HepG2 (cell line): ENCODE measurements around the gene MCRS1. TPM values are rescaled to one million over a fixed set of nuclear protein-coding genes. Genes with fewer than 3 reads are reported as not detected.
A peak's percentile ranks its signal among the peaks of the same experiment; 100 is the strongest.

Experiments
- AGO2 ChIP-seq: fragments of 200-400 bp; formaldehyde crosslinking; optimal IDR thresholded peaks from 2 replicates; pipeline ENCODE3; 2017; ENCODE audit warnings: mild to moderate bottlenecking, low read depth, low read length, moderate library complexity
- ATF7-NPFF ChIP-seq: sonication (generic); formaldehyde crosslinking; IDR thresholded peaks from 2 replicates; pipeline ENCODE4 v1.8.1; 2023; ENCODE audit warnings: mild to moderate bottlenecking, low read depth, missing genetic modification reagents, moderate library complexity
- HIVEP1 ChIP-seq: sonication (generic); formaldehyde crosslinking; IDR thresholded peaks from 2 replicates; pipeline ENCODE4 v1.4.0; 2020; ENCODE audit warnings: mild to moderate bottlenecking, missing genetic modification reagents
- HOXA3 ChIP-seq: sonication (generic); formaldehyde crosslinking; IDR thresholded peaks from 2 replicates; pipeline ENCODE4 v1.5.0; 2020; ENCODE audit warnings: missing genetic modification reagents
- HOXA7 ChIP-seq: sonication (generic); formaldehyde crosslinking; IDR thresholded peaks from 2 replicates; pipeline ENCODE4 v1.8.1; 2022; ENCODE audit warnings: mild to moderate bottlenecking, missing genetic modification reagents, moderate library complexity
- KDM2A ChIP-seq: sonication (generic); formaldehyde crosslinking; IDR thresholded peaks from 2 replicates; pipeline ENCODE4 v1.4.0; 2020; ENCODE audit warnings: low read depth, missing genetic modification reagents, borderline replicate concordance
- KDM5B ChIP-seq: sonication (generic); formaldehyde crosslinking; IDR thresholded peaks from 2 replicates; pipeline ENCODE4 v1.4.0; 2020; ENCODE audit warnings: missing genetic modification reagents, mild to moderate bottlenecking, borderline replicate concordance
- KMT2A ChIP-seq: sonication (generic); formaldehyde crosslinking; IDR thresholded peaks from 2 replicates; pipeline ENCODE4 v1.4.0; 2020; ENCODE audit warnings: missing genetic modification reagents
- POLR2AphosphoS5 ChIP-seq: IDR thresholded peaks from 2 replicates; pipeline ENCODE4 v1.6.1; 2012; ENCODE audit warnings: low read depth, low read length
- SMAD3 ChIP-seq: sonication (generic); formaldehyde crosslinking; IDR thresholded peaks from 2 replicates; pipeline ENCODE4 v1.4.0; 2020; ENCODE audit warnings: missing genetic modification reagents
- SP5 ChIP-seq: IDR thresholded peaks from 2 replicates; pipeline ENCODE4 v1.6.1; 2016; ENCODE audit warnings: low read depth, borderline replicate concordance
- STAT5B ChIP-seq: sonication (generic); formaldehyde crosslinking; IDR thresholded peaks from 2 replicates; pipeline ENCODE4 v1.4.0; 2020; ENCODE audit warnings: missing genetic modification reagents
- ZBTB2 ChIP-seq: sonication (generic); formaldehyde crosslinking; IDR thresholded peaks from 2 replicates; pipeline ENCODE4 v1.8.0; 2022; ENCODE audit warnings: low read depth, missing genetic modification reagents
- ZNF138 ChIP-seq: sonication (generic); formaldehyde crosslinking; IDR thresholded peaks from 2 replicates; pipeline ENCODE4 v1.5.0; 2020; ENCODE audit warnings: mild to moderate bottlenecking, low read depth, missing genetic modification reagents
- ZNF30 ChIP-seq: sonication (generic); formaldehyde crosslinking; IDR thresholded peaks from 2 replicates; pipeline ENCODE4 v1.5.0; 2020; ENCODE audit warnings: mild to moderate bottlenecking, missing genetic modification reagents
- ZNF598 ChIP-seq: sonication (generic); formaldehyde crosslinking; IDR thresholded peaks from 2 replicates; pipeline ENCODE4 v1.5.1; 2020; ENCODE audit warnings: mild to moderate bottlenecking, missing genetic modification reagents, borderline replicate concordance
- ZNF691 ChIP-seq: sonication (generic); formaldehyde crosslinking; IDR thresholded peaks from 2 replicates; pipeline ENCODE4 v1.4.0; 2020; ENCODE audit warnings: missing genetic modification reagents, low read depth, mild to moderate bottlenecking, borderline replicate concordance
- ZNF784 ChIP-seq: sonication (generic); formaldehyde crosslinking; IDR thresholded peaks from 2 replicates; pipeline ENCODE4 v1.5.1; 2020; ENCODE audit warnings: missing genetic modification reagents, mild to moderate bottlenecking, borderline replicate concordance
- polyA plus RNA-seq, 8 experiments: library from polyadenylated mRNA; depleted of rRNA in 3 of 8; stranded (reverse) in 7 of 8; unstranded in 1 of 8; fragments of >200 nt; fragmentation: Illumina TruSeq in 4 of 8; extraction: Trizol in 4 of 8; gene quantifications; 2 replicates each; pipeline versions ENCODE4 v1.2.1 to v1.2.3, GENCODE V29; 2011 to 2016; ENCODE audit warnings: low read depth in 4 of 8, missing spikeins in 1 of 8, mixed read lengths in 1 of 8; ENCODE audit not compliant: insufficient read depth in 1 of 8
- total RNA-seq, 5 experiments: library from RNA; depleted of rRNA; stranded (reverse); fragments of >200 nt; fragmentation: Illumina TruSeq; extraction: Trizol; gene quantifications; 2 replicates each; pipeline ENCODE4 v1.2.3, GENCODE V29; 2016; ENCODE audit warnings: low read depth in 1 of 5
- TF ChIP-seq, protein P1 (sequence below): IDR thresholded peaks from 2 replicates; pipeline ENCODE4 v1.6.1; 2012; ENCODE audit warnings: low read length, improper control_type of control experiment
- TF ChIP-seq, protein P2 (sequence below): sonication (generic); formaldehyde crosslinking; IDR thresholded peaks from 2 replicates; pipeline ENCODE4 v1.5.0; 2020; ENCODE audit warnings: mild to moderate bottlenecking, missing genetic modification reagents

MCRS1 gene
- total and polyA plus RNA-seq, 2 of the 13 experiments (the other 11 are each of a cell fraction or from before 2014, with no cell fraction given), result 51.0 to 66.3 TPM

DNA sequence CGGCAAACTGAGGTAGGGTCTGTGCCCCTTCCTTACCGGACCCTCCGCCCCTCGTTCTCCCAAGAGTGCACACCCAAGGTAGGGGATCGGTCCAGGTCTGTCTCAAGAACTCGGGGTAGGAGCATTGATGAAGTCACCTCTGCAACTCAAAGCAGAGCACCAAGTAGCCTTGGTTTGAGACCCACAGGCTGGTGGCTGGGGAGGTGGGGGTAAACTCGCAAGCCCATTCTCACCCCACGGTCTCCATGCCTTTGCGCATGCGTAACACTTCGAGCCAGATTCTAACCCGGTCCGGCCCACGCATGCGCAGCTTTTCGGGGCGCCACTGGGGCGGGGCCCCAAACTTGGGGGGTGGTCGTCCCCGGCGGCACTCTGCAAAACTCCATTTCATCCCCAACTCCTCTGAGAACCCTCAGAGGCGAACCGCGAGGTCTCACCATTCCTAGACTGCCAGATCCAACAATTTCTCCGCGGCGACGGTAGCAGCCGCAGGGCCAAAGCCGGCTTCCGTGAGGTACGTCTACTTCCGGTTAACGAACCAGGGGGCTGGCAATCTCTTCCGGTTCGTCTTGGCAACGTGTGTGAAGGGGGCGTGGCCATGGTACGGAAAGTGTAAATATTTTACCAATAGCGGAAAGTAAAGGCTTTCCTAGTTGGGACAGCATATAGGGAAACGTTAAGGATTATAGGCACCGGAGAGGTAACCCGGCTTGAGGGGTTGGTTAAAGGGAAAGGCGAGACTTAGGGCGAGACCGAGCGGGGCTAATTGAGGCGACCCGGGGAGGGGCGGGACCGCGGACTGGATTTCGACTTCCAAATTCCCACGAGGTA lies at the start of gene MCRS1 (continued):
- TF ChIP-seq ZBTB2 (CRISPR knock-in tag) (peak; percentile 74; the same call in 1 of the 2 replicates), STAT5B (no peak), KMT2A (peak; percentile 84), AGO2 (no peak), HOXA7 (no peak), HOXA3 (CRISPR knock-in tag) (peak; percentile 57; the same call in 1 of the 2 replicates), SMAD3 (peak; percentile 55; the same call in 1 of the 2 replicates), KDM5B (CRISPR knock-in tag) (peak; percentile 70; the same call in 1 of the 2 replicates), SP5 (CRISPR knock-in tag) (peak; percentile 78; the same call in 1 of the 2 replicates), ZNF30 (no peak), ZNF691 (CRISPR knock-in tag) (no peak), HIVEP1 (CRISPR knock-in tag) (peak; percentile 53; the same call in 1 of the 2 replicates), POLR2AphosphoS5 (peak; percentile 93), ATF7-NPFF (CRISPR knock-in tag) (0 out of 2 replicates have a peak, but pooled peaks have one; percentile 1), ZNF598 (no peak; the same call in none of the 2 replicates), ZNF138 (CRISPR knock-in tag) (peak; percentile 24; the same call in 1 of the 2 replicates), ZNF784 (0 out of 2 replicates have a peak, but pooled peaks have one; percentile 39), KDM2A (CRISPR knock-in tag) (peak; percentile 79)
- TF ChIP-seq, protein P1, sequence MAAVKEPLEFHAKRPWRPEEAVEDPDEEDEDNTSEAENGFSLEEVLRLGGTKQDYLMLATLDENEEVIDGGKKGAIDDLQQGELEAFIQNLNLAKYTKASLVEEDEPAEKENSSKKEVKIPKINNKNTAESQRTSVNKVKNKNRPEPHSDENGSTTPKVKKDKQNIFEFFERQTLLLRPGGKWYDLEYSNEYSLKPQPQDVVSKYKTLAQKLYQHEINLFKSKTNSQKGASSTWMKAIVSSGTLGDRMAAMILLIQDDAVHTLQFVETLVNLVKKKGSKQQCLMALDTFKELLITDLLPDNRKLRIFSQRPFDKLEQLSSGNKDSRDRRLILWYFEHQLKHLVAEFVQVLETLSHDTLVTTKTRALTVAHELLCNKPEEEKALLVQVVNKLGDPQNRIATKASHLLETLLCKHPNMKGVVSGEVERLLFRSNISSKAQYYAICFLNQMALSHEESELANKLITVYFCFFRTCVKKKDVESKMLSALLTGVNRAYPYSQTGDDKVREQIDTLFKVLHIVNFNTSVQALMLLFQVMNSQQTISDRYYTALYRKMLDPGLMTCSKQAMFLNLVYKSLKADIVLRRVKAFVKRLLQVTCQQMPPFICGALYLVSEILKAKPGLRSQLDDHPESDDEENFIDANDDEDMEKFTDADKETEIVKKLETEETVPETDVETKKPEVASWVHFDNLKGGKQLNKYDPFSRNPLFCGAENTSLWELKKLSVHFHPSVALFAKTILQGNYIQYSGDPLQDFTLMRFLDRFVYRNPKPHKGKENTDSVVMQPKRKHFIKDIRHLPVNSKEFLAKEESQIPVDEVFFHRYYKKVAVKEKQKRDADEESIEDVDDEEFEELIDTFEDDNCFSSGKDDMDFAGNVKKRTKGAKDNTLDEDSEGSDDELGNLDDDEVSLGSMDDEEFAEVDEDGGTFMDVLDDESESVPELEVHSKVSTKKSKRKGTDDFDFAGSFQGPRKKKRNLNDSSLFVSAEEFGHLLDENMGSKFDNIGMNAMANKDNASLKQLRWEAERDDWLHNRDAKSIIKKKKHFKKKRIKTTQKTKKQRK, result no peak
- TF ChIP-seq, protein P2, sequence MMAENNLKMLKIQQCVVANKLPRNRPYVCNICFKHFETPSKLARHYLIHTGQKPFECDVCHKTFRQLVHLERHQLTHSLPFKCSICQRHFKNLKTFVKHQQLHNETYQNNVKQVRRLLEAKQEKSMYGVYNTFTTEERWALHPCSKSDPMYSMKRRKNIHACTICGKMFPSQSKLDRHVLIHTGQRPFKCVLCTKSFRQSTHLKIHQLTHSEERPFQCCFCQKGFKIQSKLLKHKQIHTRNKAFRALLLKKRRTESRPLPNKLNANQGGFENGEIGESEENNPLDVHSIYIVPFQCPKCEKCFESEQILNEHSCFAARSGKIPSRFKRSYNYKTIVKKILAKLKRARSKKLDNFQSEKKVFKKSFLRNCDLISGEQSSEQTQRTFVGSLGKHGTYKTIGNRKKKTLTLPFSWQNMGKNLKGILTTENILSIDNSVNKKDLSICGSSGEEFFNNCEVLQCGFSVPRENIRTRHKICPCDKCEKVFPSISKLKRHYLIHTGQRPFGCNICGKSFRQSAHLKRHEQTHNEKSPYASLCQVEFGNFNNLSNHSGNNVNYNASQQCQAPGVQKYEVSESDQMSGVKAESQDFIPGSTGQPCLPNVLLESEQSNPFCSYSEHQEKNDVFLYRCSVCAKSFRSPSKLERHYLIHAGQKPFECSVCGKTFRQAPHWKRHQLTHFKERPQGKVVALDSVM, result no peak
